Measurements from ENCODE around the gene QARS1. TPM values are rescaled to one million over a fixed set of nuclear protein-coding genes. Genes with fewer than 3 reads are reported as not detected.

Gene QARS1
- total RNA-seq, 2 experiments from 2014 or later: 265 to 281 TPM

- DNase-seq: no peak
- CTCF ChIA-PET: no interaction called here
- Mint-ChIP-seq H3K36me3 (ENCODE audit: low read depth) (peaks cover 28% of the 10 kb centered on the region), H3K27me3 (ENCODE audit: low read depth) (no peaks in the 10 kb centered on the region), H3K27ac (no peak overlapping the region), H3K4me1 (ENCODE audit: low read depth) (peaks cover 9% of the 10 kb centered on the region), H3K4me3 (no peak overlapping the region), H3K9me3 (no peaks in the 10 kb centered on the region)
- intact Hi-C loops (cut with micrococcal nuclease): no loop called here
These were observed 25.3 kb downstream of the QARS1 start for GRCh38 chr3:49079270-49079669.

GRCh38 chr3:49076646-49077045 lies 27.9 kb downstream of the QARS1 start:
- Mint-ChIP-seq H3K4me3 (no peak overlapping the region), H3K4me1 (ENCODE audit: low read depth) (peaks cover 7% of the 10 kb centered on the region), H3K36me3 (ENCODE audit: low read depth) (peaks cover 41% of the 10 kb centered on the region), H3K27me3 (ENCODE audit: low read depth) (no peaks in the 10 kb centered on the region), H3K9me3 (no peaks in the 10 kb centered on the region), H3K27ac (no peak overlapping the region)
- DNase-seq: no peak
- intact Hi-C loops (cut with micrococcal nuclease): no loop called here
- CTCF ChIA-PET: no interaction called here

GRCh38 chr3:49076116-49076515 lies 28.4 kb downstream of the QARS1 start:
- CTCF ChIA-PET: no interaction called here
- peaks cover 44% of the 10 kb centered on the region for H3K36me3 Mint-ChIP-seq (ENCODE audit: low read depth)
- no peaks in the 10 kb centered on the region for H3K9me3 Mint-ChIP-seq
- no peak overlapping the region for H3K27ac Mint-ChIP-seq
- no peak for DNase-seq
- peaks cover 7% of the 10 kb centered on the region for H3K4me1 Mint-ChIP-seq (ENCODE audit: low read depth)
- intact Hi-C loops (cut with micrococcal nuclease): no loop called here
- no peaks in the 10 kb centered on the region for H3K27me3 Mint-ChIP-seq (ENCODE audit: low read depth)
- H3K4me3 Mint-ChIP-seq: no peak overlapping the region

GRCh38 chr3:49058011-49058410 lies 46.5 kb downstream of the QARS1 start:
- Mint-ChIP-seq H3K9me3 (no peaks in the 10 kb centered on the region), H3K27ac (no peak overlapping the region), H3K27me3 (ENCODE audit: low read depth) (no peaks in the 10 kb centered on the region), H3K4me1 (ENCODE audit: low read depth) (no peaks in the 10 kb centered on the region), H3K4me3 (no peak overlapping the region), H3K36me3 (ENCODE audit: low read depth) (peaks cover 23% of the 10 kb centered on the region)
- intact Hi-C loops (cut with micrococcal nuclease): no loop called here
- CTCF ChIA-PET: interaction anchor here (0.7 kb wide), 1 partner anchor 477 kb away, joined by 3 read pairs; no protein-coding TSS in a partner anchor
- no peak for DNase-seq

GRCh38 chr3:49057268-49057667 lies 47.3 kb downstream of the QARS1 start:
- no peaks in the 10 kb centered on the region for H3K27me3 Mint-ChIP-seq (ENCODE audit: low read depth)
- H3K36me3 Mint-ChIP-seq (ENCODE audit: low read depth): peaks cover 23% of the 10 kb centered on the region

GRCh38 chr3:49054344-49054862 lies 50.2 kb downstream of the QARS1 start:
- CTCF ChIA-PET: interaction anchor here (1.0 to 1.1 kb wide), 2 partner anchors 20 to 29 kb away, joined by 3 read pairs; no protein-coding TSS in a partner anchor
- Mint-ChIP-seq H3K36me3 (ENCODE audit: low read depth) (peaks cover 36% of the 10 kb centered on the region), H3K9me3 (no peaks in the 10 kb centered on the region), H3K27me3 (ENCODE audit: low read depth) (no peaks in the 10 kb centered on the region), H3K4me1 (ENCODE audit: low read depth) (peaks cover 2% of the 10 kb centered on the region), H3K4me3 (no peak overlapping the region), H3K27ac (no peak overlapping the region)
- DNase-seq: no peak
- intact Hi-C loops (cut with micrococcal nuclease): no loop called here

More at GRCh38 chr3:49057268-49057667, 47.3 kb downstream of the QARS1 start:
- Mint-ChIP-seq H3K4me1 (ENCODE audit: low read depth) (no peaks in the 10 kb centered on the region), H3K4me3 (no peak overlapping the region), H3K27ac (no peak overlapping the region), H3K9me3 (no peaks in the 10 kb centered on the region)
- no peak for DNase-seq
- intact Hi-C loops (cut with micrococcal nuclease): no loop called here
- CTCF ChIA-PET: no interaction called here

GRCh38 chr3:49053543-49053942 lies 51.0 kb downstream of the QARS1 start:
- CTCF ChIA-PET: interaction anchor here (1.0 kb wide), 1 partner anchor 30 kb away, joined by 3 read pairs; no protein-coding TSS in a partner anchor
- Mint-ChIP-seq H3K27me3 (ENCODE audit: low read depth) (no peaks in the 10 kb centered on the region), H3K4me3 (no peak overlapping the region), H3K4me1 (ENCODE audit: low read depth) (peaks cover 2% of the 10 kb centered on the region), H3K27ac (no peak overlapping the region), H3K9me3 (no peaks in the 10 kb centered on the region), H3K36me3 (ENCODE audit: low read depth) (peaks cover 36% of the 10 kb centered on the region)
- intact Hi-C loops (cut with micrococcal nuclease): no loop called here
- DNase-seq: no peak

Small RNAs within 50 kb of the gene (microRNA-seq; reads per million reads assigned to microRNA genes)
- not detected for gene MIR6890 (ENCODE audit: borderline microRNAs expressed, borderline replicate concordance)

Other genes with a start within 250 kb of the QARS1 start
- 10 to 100 TPM; 12.9 to 16.2 TPM for gene SLC25A20, start 205.9 kb downstream of the QARS1 start, total RNA-seq
- 10 to 100 TPM; 96.1 to 99.1 TPM for gene ARIH2, start 185.9 kb downstream of the QARS1 start, total RNA-seq
- 10 to 100 TPM; 20.2 to 21.7 TPM for gene P4HTM, start 114.5 kb downstream of the QARS1 start, total RNA-seq
- 100 to 1,000 TPM; 119 to 120 TPM for gene WDR6, start 97.4 kb downstream of the QARS1 start, total RNA-seq
- gene DALRD3, start 86.2 kb downstream of the QARS1 start, total RNA-seq: 10 to 100 TPM; 19.5 to 19.7 TPM
- 100 to 1,000 TPM; 113 to 115 TPM for gene NDUFAF3, start 82.6 kb downstream of the QARS1 start, total RNA-seq
- 100 to 1,000 TPM; 565 to 593 TPM for gene IMPDH2, start 75.4 kb downstream of the QARS1 start, total RNA-seq
- 100 to 1,000 TPM; 100 to 111 TPM for gene QRICH1, start 10.7 kb downstream of the QARS1 start, total RNA-seq
- 10 to 100 TPM; 44.3 to 46.5 TPM for gene USP19, start 16.1 kb upstream of the QARS1 start, total RNA-seq
- gene LAMB2, start 28.3 kb upstream of the QARS1 start, total RNA-seq: not detected
- gene CCDC71, start 61.6 kb upstream of the QARS1 start, total RNA-seq: 10 to 100 TPM; 11.8 to 12.8 TPM
- gene KLHDC8B, start 66.8 kb upstream of the QARS1 start, total RNA-seq: 1 to 10 TPM; 1.8 to 2.4 TPM
- 1 to 10 TPM; 1.7 TPM for gene C3orf62, start 172.5 kb upstream of the QARS1 start, total RNA-seq
- 10 to 100 TPM; 68.0 to 69.7 TPM for gene USP4, start 235.3 kb upstream of the QARS1 start, total RNA-seq